Fibroblast of the aortic adventitia (primary cell): ENCODE results near the gene CLDN3. TPM values are rescaled to one million over a fixed set of nuclear protein-coding genes. Genes with fewer than 3 reads are reported as not detected.

Experiments
- DNase-seq: peaks from one replicate; pipeline ENCODE4 v3.0.0-alpha.2; 2010; ENCODE audit warnings: low read depth
- H3K4me3 ChIP-seq: 2 replicates; pipeline ENCODE4 v1.5.1; 2011; ENCODE audit warnings: low read depth, mild to moderate bottlenecking, control low read depth, low read length, moderate library complexity
- total RNA-seq: library from RNA; depleted of rRNA; stranded (reverse); fragments of >200 nt; gene quantifications from 2 replicates; pipeline ENCODE4 v1.2.3, GENCODE V29; 2012; ENCODE audit warnings: low replicate concordance
- TF ChIP-seq, protein P1 (sequence below): IDR thresholded peaks from 2 replicates; pipeline ENCODE4 v1.5.1; 2011; ENCODE audit warnings: mild to moderate bottlenecking, low read length, control low read depth, inconsistent platforms; ENCODE audit not compliant: insufficient read depth

The CLDN3 gene
- total RNA-seq, 1 donor, result not detected

DNA sequence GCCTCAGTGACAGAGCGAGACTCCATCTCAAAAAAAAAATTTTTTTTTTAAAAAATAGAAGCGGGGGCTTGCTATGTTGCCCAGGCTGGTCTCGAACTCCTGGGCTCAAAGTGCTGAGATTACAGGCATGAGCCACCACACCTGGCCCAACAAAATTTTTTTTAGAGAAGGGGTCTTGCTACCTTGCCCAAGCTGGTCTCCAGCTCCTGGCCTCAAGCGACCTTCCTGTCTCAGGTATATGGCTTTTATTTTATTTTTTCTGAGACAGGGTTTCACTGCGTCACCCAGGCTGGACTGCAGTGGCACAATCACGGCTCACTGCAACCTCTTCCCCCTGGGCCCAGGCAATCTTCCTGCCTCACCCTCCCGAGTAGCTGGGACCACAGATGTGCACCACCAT is 29.9 kb downstream of the CLDN3 start:
- no peak overlapping the region for H3K4me3 ChIP-seq
- no peak for DNase-seq
- TF ChIP-seq, protein P1, sequence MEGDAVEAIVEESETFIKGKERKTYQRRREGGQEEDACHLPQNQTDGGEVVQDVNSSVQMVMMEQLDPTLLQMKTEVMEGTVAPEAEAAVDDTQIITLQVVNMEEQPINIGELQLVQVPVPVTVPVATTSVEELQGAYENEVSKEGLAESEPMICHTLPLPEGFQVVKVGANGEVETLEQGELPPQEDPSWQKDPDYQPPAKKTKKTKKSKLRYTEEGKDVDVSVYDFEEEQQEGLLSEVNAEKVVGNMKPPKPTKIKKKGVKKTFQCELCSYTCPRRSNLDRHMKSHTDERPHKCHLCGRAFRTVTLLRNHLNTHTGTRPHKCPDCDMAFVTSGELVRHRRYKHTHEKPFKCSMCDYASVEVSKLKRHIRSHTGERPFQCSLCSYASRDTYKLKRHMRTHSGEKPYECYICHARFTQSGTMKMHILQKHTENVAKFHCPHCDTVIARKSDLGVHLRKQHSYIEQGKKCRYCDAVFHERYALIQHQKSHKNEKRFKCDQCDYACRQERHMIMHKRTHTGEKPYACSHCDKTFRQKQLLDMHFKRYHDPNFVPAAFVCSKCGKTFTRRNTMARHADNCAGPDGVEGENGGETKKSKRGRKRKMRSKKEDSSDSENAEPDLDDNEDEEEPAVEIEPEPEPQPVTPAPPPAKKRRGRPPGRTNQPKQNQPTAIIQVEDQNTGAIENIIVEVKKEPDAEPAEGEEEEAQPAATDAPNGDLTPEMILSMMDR, result no peak

DNA sequence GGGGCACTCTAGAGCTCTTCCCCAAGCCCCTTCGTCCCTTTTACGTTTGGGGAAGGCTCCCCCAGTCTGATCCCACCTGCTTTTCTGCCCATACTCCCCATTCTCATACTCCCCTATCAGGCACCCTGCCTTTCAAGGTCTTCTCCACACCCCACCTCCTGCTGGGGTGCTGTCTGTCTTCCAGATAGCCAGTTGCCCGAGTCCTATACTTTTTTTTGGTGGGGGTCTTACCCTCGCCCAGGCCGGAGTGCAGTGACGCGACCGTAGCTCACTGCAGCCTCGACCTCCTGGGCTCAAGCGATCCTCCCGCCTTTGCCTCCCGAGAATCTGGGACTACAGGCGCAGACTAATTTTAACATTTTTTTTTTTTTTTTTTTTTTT is 30.7 kb downstream of the CLDN3 start:
- no peak for DNase-seq
- peak overlapping the region; percentile 88 for H3K4me3 ChIP-seq
- TF ChIP-seq, protein P1, result no peak

DNA sequence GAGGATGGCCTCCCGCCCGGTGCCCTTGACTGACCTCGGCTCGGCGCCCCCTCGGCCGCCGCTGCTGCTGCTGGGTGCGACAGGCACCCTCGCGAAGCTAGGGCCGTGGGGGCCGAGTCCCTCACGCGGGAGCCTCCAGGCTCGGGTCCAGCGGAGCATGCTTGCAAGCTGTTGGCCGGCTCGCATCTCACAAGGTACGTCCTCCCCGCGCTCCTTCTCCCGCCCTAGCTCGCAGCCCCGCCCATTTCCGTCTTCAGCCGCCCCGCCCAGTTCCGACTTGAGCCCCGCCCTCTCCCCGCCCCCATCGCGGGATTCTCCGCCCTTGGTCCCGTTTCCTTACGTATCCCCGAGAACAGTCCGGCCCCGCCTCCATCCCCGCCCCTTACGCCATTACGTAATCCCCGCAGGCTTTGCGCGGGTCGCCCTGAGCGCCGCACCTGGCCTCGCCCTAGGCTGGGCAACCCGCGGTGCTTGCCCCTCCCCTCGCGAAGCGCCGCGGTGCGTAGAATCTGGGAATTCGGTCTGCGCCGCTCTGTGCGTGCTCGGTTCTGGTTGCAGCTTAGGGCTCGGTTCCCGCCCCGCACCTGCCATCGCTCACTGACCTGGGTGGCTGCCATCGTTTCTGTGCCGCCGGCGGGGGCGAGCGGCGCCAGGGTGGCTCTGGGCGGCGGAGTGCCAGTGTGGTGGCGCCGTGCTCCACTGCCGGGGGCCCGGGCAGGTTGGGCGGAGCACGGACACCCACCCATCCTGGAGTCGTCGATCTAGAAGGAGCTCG is 31.3 kb downstream of the CLDN3 start, which contains the start of gene ABHD11:
Gene ABHD11, minus strand, starts transcription at position 191 of the 775 bp plus-strand sequence. Its CDS starts 32 bp downstream, at position 159.
- DNase-seq, result peak; percentile 95
- peak within 1 kb of the TSS; percentile 88 for H3K4me3 ChIP-seq
- TF ChIP-seq, protein P1, result no peak

DNA sequence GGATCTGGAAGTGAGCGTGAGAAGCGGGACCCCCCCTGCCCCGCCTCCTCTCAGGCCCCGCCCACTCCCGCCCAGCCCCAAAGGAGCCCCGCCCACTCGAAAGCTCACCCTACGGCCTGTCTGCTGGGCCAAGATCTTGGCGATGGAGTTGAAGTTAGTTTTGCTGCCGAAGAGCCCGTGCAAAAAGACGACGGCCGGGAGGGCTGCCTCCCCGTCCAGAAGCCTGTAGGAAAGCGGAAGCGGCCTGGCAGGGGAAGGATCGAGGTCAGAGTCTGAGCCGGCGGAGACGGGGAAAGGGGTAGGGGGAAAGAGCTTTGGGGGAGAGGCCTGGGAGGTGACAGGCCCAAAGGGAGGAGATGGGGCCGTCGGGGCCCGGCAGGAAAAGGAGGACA is 31.9 kb downstream of the CLDN3 start:
- TF ChIP-seq, protein P1, result no peak
- H3K4me3 ChIP-seq, result peak overlapping the region; percentile 81
- peak; percentile 55 for DNase-seq

DNA sequence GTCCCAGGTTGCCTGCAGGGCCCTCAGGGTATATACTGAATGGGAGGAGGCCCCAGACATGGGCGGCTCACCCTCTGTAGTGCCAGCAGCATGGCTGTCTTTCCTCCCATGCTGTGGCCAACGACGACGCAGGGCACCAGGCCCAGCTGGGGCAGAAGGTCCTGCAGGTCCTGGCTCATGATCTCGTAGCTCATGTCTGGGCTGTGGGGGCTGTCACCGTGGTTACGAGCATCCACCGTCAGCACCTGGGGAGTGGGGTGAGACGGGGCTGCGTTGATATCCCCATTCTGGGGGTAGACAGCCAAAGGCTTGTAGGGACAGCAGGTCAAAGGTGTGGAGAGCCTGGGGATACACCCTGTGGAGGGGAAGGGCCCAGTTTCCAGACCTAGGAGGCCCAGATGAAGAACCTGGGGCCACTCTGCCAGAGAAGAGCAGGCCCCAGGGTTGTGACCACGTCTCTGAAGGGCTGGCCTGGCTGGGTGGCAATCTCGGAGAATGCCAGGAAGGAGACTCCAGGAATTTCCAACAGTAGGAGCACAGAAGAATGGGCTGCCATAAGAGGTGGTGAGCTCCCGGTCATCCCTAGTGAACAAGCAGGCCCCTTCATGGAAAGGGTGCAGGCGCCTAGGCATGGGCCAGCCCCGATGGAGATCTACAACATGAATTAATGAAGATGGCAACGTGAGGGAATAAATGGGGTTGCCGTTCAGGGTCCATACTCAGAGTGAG is 32.4 kb downstream of the CLDN3 start:
- no peak for DNase-seq
- TF ChIP-seq, protein P1, result no peak
- peak overlapping the region; percentile 81 for H3K4me3 ChIP-seq

DNA sequence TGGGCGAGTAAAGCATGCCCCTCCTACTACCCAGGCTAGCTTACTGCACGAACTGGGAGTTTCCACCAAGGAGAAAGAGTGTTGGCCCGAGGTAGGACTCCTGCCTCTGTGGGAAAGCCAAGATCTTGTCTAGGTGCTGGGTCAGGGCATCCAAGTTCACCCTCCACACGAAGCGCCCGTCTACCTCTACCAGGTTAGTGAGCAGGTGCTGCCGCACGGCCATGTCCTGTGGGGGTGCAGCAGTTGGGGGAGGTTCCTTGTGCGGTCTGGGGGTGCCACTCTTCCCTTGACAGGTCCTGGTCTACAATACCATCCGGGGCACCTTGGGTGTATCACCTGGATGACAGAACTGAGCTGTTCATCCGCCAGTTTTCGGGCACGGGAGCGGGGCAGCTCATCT is 33.2 kb downstream of the CLDN3 start:
- no peak for DNase-seq
- no peak overlapping the region for H3K4me3 ChIP-seq
- TF ChIP-seq, protein P1, result no peak
